NCI-H1694 (cell line): Measurements from ENCODE around the gene ADAMTSL3.
"Not testable (repeated sequence)": the region's sequence is repeated elsewhere in the genome, so short reads cannot be mapped to it uniquely, and the experiment has no call there.

Experiments used
- DNase-seq: peaks from one replicate; lab custom pipeline; 2025; lab: John Stamatoyannopoulos, UW

Gene ADAMTSL3

DNA sequence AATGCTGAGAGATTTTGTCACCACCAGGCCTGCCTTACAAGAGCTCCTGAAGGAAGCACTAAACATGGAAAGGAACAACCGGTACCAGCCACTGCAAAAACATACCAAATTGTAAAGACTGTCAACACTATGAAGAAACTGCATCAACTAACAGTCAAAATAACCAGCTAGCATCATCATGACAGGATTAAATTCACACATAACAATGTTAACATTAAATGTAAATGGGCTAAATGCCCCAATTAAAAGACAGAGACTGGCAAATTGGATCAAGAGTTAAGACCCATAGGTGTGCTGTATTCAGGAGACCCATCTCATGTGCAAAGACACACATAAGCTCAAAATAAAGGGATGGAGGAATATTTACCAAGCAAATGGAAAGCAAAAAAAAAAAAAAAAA lies 311.0 kb downstream of the ADAMTSL3 start:
- not testable (repeated sequence) for DNase-seq

DNA sequence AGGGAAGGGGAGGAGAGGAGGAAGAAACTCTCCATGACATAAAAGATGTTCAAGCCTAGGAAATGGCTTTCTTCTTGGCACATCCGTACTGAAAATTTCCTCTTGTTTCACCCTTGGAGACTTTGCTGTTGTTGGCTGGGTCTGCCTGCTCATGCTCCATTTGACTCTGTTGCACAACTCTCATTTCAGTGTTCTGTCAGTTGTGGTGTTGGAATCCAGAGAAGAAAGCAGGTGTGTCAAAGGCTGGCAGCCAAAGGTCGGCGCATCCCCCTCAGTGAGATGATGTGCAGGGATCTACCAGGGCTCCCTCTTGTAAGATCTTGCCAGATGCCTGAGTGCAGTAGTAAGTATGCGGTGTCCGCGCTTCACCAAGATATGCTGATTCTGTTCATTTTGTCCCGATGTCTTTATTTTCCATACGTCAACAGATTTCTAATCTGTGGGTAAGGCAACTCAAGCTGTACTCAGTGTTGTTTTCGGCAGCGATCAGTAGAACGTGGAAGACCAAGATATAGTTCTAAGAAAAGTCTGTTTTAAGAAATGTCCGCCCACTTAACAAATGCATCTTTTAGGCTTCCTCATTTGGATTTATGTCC lies 316.5 kb downstream of the ADAMTSL3 start:
- DNase-seq = no peak

DNA sequence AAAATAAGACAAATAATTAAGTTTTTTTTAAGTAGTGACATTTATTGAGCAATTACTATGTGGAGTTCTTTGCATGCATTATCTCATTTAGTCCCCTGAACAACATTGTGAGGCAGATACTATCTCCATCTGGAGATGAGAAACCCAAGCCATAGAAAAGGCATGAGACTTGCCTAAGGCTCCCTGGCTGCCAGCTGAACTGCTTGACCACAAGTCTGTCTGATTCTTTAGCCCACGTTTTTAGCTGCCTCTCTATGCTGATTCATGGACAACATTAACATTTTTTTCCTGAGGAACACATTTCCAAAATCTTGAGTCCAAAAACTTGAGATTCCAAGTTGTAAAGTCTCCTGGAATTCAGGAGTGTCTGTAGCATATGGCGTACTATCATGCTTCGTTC lies 318.1 kb downstream of the ADAMTSL3 start:
- DNase-seq = no peak

DNA sequence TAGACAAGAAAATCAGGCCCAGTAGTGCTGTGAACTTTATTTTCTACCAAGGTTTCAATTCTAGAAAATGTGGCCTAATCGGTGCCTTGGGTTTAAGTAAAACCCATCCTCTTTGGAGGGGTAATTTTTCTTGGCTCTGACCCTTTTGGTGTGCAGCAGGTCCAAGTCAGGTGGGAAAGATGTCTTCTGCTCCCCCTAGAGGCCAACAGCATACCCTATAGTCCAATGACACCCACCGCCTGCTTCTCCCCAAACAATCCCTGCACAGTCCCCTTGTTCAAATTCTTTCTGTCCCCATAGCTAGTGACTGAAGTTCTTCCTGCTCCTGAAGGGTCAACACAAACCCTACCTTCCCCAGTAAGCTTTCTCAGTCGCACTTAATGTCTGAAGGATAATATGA lies 319.9 kb downstream of the ADAMTSL3 start:
- no peak for DNase-seq

DNA sequence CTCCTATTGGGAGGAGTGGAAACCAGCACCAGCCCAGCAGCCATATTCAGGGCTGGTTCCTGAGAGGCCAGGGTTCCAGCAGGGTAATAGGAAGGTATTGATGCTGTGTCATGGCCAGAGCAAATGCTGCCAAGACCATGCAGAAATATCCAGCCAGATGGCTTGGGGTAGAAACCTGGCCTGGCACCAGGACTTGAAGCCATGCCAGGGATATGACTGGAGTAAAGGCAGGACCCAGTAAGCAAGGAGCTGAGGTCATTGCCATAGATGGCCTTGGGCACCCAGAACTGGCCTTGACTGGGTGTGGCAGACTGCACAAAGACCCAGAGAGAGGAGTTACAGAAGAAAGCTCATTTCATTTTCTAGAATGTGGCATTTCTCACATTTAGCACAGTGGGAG lies 324.1 kb downstream of the ADAMTSL3 start:
- no peak for DNase-seq

DNA sequence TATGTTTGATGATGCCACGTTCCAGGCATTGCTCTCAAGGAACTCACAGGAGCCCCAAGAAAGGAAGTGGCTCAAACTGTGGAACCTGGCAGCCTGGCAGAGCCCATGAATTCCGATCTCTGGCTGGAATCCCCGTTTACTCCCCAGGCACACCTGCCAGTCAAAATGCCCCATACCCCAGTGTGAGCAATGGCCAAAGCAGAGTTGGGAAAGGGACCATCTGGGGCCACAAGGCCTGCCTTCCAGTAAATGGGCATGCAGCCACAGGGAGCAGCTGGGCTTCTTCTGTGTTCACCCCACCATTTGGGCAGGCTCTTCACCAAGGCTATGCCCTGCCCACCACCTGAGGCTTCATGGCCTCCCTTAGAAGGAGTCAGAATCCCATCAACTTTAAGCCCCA lies 324.7 kb downstream of the ADAMTSL3 start:
- no peak for DNase-seq

DNA sequence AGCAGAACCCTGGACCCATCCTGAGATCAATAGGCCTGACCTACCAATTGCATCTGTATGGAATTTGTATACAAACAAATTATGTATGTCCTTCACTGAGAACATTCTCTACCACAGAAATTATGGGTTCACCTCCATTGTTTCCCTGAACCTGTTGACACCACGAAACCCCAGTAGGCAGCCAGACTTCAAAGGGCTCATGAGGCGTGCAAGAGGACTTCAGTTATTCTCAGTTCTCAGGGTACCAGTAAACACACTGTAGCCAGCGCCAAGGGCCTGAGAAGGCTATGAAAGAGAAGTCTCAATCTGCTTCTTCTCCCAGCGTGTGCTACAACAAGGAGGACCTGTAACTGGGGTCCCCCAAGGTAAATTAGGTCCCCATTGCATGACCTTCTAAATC lies 326.7 kb downstream of the ADAMTSL3 start:
- DNase-seq = no peak

DNA sequence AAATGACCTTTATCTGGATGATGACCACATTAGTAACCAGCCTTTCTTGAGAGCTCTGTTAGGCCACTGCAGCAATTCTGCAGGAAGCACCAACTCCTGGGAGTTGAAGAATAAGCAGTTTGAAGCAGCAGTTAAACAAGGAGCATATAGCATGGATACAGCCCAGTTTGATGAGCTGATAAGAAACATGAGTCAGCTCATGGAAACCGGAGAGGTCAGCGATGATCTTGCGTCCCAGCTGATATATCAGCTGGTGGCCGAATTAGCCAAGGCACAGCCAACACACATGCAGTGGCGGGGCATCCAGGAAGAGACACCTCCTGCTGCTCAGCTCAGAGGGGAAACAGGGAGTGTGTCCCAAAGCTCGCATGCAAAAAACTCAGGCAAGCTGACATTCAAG lies 328.8 kb downstream of the ADAMTSL3 start:
- DNase-seq = no peak

DNA sequence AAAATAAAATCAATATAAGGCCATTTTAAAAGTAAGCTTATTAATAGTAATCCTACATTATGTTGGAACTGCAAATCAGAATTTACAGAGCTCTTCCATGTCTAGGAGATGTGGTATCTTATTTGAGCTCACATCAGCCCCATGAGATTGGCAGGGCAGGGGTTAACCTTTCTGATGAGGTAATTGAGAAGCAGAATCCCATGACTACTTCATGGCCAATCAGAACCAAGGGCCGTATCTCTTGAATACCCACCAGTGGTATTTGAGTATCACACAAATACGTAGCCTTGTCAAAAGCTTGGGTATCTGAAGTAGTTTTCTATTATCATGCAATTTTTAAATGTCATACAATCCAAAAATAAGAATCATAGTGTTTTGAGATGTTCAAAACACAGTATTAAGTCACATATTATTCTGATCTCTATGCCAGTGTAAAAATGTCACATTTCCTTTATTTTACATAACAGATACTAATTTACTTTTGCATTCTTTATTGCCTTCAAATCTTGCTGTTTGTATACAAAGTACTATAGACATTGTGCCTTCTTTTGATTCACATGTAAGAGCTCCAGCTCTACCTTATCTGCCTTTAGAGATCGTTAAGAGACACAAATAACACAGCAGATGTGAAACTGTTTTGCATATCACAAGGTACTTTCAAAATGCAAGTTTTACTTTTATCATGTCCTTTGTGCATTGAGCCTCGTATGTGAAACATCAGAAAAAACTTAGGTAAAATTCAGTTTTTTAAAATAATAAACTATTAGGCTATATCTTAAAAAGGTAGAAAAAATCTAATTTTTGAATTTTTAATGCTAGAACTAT lies 329.9 kb downstream of the ADAMTSL3 start:
- no peak for DNase-seq

DNA sequence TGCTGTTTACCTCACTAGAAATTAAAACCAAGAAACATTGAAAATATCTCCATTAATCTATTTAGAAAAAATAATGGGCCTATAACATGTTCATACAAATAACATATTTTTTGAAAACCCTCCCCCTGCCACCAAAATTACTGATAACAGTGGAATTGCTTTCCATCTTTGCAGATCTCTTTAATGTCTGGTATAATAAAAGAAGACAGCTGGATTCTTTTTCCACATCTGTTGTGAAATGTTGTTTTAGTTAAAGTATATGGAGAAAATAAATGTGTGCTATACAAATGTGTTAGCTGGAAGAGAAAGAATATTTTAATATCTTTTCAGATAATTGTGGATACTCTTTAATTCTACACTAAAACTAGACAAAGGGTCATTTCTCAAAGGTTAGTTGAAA lies 330.7 kb downstream of the ADAMTSL3 start:
- DNase-seq = no peak

DNA sequence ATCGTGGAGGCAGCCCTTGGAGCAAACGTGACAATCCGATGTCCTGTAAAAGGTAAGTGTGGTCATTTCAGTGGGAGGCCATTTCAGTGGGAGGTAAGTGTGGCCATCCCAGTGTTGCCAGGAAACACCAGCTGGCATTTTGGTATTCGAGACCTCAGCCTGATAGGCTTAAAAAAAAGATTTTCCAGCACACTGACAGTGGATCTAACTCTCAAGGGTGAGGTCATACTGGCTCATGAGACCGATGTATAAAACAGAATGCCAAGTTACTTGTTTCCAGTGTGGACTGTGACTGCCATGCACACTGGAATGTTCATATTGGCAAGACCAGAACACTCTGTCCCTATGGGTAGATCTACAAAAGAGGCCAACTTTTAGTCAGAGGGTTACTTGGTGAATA lies 337.2 kb downstream of the ADAMTSL3 start:
- no peak for DNase-seq

DNA sequence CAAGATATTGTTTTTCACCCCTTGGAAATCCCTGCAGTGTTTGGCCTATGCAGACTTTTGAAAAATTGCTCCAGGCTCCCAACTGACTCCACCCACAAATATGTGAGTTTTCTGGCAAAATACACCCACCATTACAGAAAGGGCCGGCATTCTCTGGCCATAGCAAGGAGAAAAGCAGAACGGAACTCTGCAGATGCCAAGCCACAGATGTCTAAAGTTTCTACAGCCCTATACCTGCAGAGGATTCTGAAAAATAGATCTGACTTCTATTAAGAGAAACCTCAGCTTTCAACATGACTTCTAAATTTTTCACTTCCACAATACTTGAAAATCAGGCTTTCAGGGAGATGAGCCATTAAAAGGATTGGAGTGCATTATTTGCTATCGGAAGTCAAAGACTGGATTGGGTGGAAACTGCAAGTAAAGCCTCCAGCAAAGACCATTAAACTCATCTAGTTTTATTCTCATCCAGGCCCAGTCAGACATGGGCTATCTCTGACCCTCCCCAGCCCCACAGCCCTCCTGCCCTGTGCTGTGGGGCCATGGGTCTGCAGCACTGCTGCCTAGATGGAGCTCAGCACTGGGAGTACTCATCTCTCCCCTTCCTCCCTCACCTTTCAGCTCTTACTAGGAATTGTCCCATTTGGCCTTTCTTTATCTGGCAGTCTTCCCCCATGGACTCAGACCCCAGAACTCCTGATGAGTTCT lies 338.6 kb downstream of the ADAMTSL3 start:
- no peak for DNase-seq

DNA sequence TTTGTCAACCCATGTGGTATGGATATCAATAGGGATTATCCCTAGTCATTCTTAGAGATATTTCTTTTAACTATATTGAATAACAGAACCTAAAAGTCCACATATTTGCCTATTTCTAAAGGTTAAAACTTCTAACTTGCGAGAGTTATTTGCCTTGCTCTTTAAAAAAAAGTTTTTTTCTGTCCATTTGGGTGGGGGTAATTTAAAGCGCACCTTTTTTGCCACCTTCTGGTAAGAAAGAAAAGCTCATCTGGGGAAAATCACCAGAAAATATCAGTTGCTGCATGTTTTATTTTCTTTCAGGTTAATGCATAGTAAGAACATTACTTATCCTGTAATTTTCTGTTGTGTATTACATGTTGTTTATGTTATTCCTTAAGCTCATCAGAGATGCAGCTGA lies 339.7 kb downstream of the ADAMTSL3 start:
- no peak for DNase-seq

DNA sequence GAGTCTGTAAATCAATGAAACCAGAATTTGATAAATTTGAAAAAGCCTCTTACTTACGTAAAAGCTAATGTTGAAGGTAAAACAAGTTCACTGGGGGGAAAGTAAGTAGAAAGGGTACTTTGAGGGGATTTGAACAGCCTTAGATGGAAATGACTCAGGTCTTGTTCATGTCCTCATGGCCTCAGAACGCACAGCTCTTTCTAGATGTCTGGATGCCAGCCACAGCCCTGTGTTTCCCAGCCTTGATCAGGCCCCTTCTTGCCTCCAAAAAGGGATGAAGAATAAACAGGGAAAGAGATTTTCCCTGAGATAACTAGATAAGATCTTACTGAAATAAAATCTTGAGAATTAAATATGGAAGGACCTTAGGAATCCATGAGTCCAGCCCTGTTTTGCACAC lies 344.6 kb downstream of the ADAMTSL3 start:
- no peak for DNase-seq

DNA sequence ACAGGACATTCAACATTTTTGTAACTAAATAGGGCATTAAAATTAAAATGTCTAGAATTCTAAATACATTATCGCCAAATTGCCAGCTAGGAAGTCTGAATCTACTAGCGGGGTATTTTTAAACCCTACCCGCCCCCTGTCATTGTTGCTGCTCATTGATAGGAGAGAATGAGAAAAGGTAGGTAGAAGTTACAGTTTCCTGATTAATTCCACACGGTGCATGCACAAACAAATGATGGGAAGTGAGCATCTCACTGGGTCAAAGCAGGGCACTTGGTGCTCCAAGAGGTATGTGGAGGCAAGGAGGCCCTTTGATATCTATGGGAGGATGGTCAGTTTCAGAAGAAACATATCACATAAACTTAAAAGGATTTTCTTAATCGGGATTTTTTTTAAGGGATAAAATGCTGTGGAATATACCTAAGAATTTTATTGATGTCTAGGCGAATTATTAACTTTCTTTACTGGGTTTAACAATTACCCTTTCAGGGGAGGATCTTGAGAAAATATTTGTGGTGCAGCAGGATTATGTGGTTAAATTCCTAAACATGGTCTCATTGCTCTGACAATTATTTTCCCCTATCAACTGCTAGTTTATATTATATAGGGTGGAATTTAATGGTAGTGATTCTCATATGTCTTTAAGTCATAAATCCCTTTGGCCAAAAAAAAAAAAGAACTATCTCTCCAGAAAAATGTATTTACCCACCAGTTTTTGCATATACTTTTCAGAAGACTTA lies 345.6 kb downstream of the ADAMTSL3 start:
- DNase-seq = no peak

DNA sequence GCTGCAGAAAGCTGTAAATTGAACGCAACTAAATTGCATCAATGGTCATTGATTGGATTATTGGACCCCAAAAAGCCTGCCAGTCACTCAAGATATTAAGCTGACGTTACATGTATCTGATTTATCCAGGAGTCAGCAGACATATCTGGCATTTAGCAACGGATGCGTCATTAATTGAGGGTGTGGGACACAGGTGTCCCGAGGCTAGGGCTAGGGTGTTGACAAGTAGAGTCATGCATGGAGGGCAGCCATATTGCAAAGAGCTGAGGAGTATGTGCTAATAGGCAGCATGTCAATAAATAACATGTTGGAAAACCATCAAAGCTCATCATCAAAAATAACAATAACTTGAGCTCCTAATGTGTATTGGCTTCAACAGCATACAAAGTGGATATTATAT lies 347.1 kb downstream of the ADAMTSL3 start:
- DNase-seq = no peak

DNA sequence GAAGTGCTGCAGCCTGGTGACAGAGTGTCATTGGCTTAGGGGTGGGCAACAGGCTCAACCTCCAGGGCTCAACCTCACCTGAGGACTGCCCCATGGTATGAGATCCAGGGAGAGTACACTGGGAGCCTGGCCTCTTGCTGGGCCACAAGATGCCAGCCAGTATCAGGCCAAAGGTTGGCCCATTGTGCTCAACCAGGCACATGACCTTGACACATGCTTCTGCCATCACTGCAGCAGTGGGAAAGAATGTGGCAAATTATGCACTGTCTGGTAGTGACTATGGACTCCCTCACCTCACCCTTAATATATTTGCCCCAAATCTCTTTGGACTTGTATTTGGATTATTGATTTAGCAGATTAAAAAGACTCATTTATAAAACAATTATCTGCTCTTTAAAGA lies 347.7 kb downstream of the ADAMTSL3 start:
- DNase-seq = no peak

DNA sequence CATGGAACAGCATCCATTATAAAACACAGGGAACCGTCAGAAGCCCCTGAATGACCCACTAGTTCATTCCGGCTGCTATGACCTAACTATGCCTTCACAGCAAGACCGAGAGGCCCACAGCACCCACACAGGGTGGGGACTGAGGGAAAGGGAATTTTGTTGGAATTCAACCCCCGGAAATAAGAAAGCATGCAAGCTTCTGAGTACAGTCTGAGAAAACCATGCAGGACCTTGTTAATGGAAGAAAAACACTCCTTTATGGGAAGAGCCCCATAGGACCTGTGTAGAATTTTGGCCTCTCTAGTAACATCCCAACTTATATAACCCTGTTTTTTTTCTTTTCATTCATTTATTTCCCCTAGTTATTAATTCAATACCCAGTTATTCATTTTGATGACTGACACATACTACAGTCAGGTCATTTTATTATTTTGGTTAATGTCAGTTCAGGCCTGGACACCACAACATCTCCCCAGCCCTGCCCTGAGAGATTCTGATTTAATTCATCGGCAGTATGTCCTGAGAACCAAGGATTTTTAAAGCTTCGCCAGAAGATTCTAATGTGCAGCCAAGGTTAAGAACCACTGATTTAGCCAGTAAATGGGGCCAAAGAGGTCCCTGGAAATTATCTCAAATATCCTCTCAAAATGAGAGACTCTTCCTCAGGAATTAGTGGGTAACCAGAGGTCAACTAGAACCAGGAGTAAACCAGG lies 350.0 kb downstream of the ADAMTSL3 start:
- DNase-seq = no peak

DNA sequence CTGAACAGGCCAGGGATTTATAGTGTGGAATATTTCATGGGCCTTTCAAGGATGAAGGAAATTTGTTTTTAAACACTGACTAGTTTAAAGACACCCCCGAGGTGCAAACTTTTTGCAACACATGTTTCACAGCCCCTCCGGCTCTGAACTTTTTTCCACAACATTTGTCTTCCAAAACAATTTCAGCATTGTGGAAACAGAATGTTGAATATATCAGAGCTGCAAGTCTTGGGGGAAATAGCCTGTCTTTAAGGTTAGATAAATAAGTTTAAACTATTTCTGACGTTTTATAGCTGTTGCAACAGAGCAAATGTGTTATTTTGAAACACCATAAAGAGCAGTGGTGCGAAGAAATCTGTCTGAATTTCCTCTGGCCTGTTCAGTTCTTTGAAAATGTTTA lies 352.5 kb downstream of the ADAMTSL3 start:
- no peak for DNase-seq

DNA sequence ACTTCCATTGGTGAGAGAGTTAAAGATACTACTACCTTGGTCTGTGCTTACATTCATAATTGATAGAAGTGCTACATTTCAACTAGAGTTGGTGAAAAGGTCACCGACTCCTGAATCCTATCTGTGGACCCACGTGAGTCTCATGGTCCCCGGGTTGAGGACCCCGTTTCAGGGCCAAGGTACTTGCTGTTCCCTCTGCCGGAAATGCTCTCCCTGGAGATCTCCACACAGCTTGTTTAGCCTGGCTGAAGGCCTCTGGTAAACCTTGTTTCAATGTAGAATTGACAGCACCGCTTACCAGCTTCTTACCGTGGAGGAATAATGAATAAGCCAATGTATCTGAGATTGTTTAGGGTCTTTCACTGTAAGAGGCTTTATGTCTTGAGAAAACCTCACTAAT lies 355.7 kb downstream of the ADAMTSL3 start:
- DNase-seq = no peak

DNA sequence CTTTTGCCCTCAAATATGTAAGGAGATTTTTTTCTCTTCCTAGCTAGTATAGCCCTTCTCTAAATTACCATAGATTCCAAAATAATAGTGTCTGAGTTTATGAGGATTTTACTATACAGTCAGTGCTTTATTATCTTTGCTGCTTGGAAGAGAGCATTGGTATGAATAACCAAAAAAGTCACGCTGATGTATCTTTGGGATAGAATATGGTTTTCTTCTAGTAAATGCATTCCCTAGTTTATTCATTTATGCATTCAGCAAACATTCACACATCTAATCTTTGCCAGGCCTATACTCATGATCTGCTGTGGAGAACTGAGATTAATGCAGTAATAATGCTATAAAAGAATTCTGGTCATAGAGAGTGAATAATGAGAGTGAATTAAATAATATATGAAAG lies 356.3 kb downstream of the ADAMTSL3 start:
- no peak for DNase-seq

DNA sequence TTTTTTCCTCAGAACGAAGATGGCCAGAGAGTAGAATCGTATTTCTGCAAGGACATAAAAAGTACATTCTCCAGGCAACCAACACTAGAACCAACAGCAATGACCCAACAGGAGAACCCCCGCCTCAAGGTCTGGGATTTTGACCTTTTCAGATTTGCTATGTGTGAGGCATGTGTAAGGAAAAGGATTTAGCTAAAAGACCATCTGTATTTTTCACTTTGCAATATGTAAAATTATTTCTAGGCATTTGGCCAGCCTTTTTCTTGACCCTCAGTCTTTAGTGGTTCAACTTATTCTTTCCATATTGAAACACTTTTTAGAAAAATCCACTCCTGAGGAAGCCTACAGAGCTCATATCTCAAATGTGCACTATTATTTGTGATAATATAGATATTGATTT lies 362.4 kb downstream of the ADAMTSL3 start:
- DNase-seq = no peak
